H9 (cell line): Measurements from ENCODE around the gene NTRK2. TPM values are rescaled to one million over a fixed set of nuclear protein-coding genes. Genes with fewer than 3 reads are reported as not detected.

Experiments used
- DNase-seq: peaks from one replicate; pipeline ENCODE4 v3.0.0-alpha.2; 2017
- H2AFZ ChIP-seq: one replicate; pipeline ENCODE4 v1.6.1; 2013; ENCODE audit warnings: mild to moderate bottlenecking, low read length, control low read depth, moderate library complexity
- H2AK5ac ChIP-seq: 2 replicates; pipeline ENCODE4 v1.6.1; 2013; ENCODE audit warnings: low read length, control low read depth, mixed read lengths; ENCODE audit not compliant: insufficient read length
- H2BK120ac ChIP-seq: one replicate; pipeline ENCODE4 v1.6.1; 2013; ENCODE audit warnings: low read depth, mild to moderate bottlenecking, low read length, control low read depth, inconsistent platforms; ENCODE audit not compliant: poor library complexity, severe bottlenecking
- H2BK12ac ChIP-seq: 2 replicates; pipeline ENCODE4 v1.6.1; 2013; ENCODE audit warnings: low read length, control low read depth, mixed read lengths, low read depth; ENCODE audit not compliant: insufficient read length
- H2BK15ac ChIP-seq: 2 replicates; pipeline ENCODE4 v1.6.1; 2013; ENCODE audit warnings: low read depth, low read length, control low read depth
- H2BK20ac ChIP-seq: one replicate; pipeline ENCODE4 v1.6.1; 2013; ENCODE audit warnings: low read depth, mild to moderate bottlenecking, low read length, control low read depth, inconsistent platforms; ENCODE audit not compliant: poor library complexity, severe bottlenecking
- H2BK5ac ChIP-seq: 2 replicates; pipeline ENCODE4 v1.6.1; 2013; ENCODE audit warnings: low read length, control low read depth, mixed read lengths; ENCODE audit not compliant: insufficient read length
- H3K14ac ChIP-seq: 2 replicates; pipeline ENCODE4 v1.6.1; 2013; ENCODE audit warnings: low read length, control low read depth; ENCODE audit not compliant: insufficient read depth
- H3K18ac ChIP-seq: 2 replicates; pipeline ENCODE4 v1.6.1; 2013; ENCODE audit warnings: low read depth, mild to moderate bottlenecking, mixed read lengths, low read length, control low read depth; ENCODE audit not compliant: insufficient read length
- H3K23ac ChIP-seq: 2 replicates; pipeline ENCODE4 v1.6.1; 2013; ENCODE audit warnings: low read length, control low read depth, mixed read lengths, low read depth; ENCODE audit not compliant: insufficient read length
- H3K23me2 ChIP-seq: 2 replicates; pipeline ENCODE4 v1.6.1; 2013; ENCODE audit warnings: low read depth, mild to moderate bottlenecking, mixed read lengths, low read length, control low read depth; ENCODE audit not compliant: insufficient read length, poor library complexity, severe bottlenecking
- H3K27ac ChIP-seq: 2 replicates; pipeline ENCODE4 v1.5.1; 2013; ENCODE audit warnings: low read length, control low read depth, mixed read lengths, low read depth; ENCODE audit not compliant: insufficient read length
- H3K27me3 ChIP-seq: 2 replicates; pipeline ENCODE4 v1.6.1; 2013; ENCODE audit warnings: low read length, control low read depth, inconsistent platforms; ENCODE audit not compliant: insufficient read depth
- H3K4ac ChIP-seq: 2 replicates; pipeline ENCODE4 v1.6.1; 2013; ENCODE audit warnings: low read depth, mild to moderate bottlenecking, control low read depth, inconsistent platforms, low read length, moderate library complexity
- H3K4me1 ChIP-seq: 2 replicates; pipeline ENCODE4 v1.6.1; 2013; ENCODE audit warnings: low read length, control low read depth, inconsistent platforms; ENCODE audit not compliant: insufficient read depth
- H3K4me2 ChIP-seq: 2 replicates; pipeline ENCODE4 v1.6.1; 2013; ENCODE audit warnings: low read length, control low read depth, mixed read lengths; ENCODE audit not compliant: insufficient read length, insufficient read depth
- H3K56ac ChIP-seq: 2 replicates; pipeline ENCODE4 v1.6.1; 2013; ENCODE audit warnings: low read depth, mild to moderate bottlenecking, mixed read lengths, low read length, control low read depth; ENCODE audit not compliant: insufficient read length
- H3K79me1 ChIP-seq: 2 replicates; pipeline ENCODE4 v1.6.1; 2013; ENCODE audit warnings: low read depth, mild to moderate bottlenecking, moderate library complexity, low read length, control low read depth, inconsistent platforms; ENCODE audit not compliant: insufficient read depth, poor library complexity, severe bottlenecking
- H3K79me2 ChIP-seq: 2 replicates; pipeline ENCODE4 v1.6.1; 2013; ENCODE audit warnings: low read length, control low read depth, inconsistent platforms; ENCODE audit not compliant: insufficient read depth
- H3K9ac ChIP-seq: 2 replicates; pipeline ENCODE4 v1.6.1; 2013; ENCODE audit warnings: low read length, control low read depth, mixed read lengths; ENCODE audit not compliant: insufficient read length; ENCODE audit errors: extremely low read depth
- H3K9me3 ChIP-seq: one replicate; pipeline ENCODE4 v1.6.1; 2013; ENCODE audit warnings: low read depth, low read length, inconsistent platforms; ENCODE audit not compliant: control insufficient read depth
- H3T11ph ChIP-seq: one replicate; pipeline ENCODE4 v1.6.1; 2013; ENCODE audit warnings: mild to moderate bottlenecking, low read length, control low read depth, inconsistent platforms
- H4K20me1 ChIP-seq: one replicate; pipeline ENCODE4 v1.6.1; 2013; ENCODE audit not compliant: control insufficient read depth, insufficient read length, insufficient read depth
- H4K5ac ChIP-seq: 2 replicates; pipeline ENCODE4 v1.6.1; 2013; ENCODE audit warnings: low read depth, mild to moderate bottlenecking, mixed read lengths, low read length, control low read depth; ENCODE audit not compliant: insufficient read length
- H4K8ac ChIP-seq: replicated peaks from 2 replicates; pipeline ENCODE4 v1.6.1; 2013; ENCODE audit warnings: low read length, control low read depth, mixed read lengths, low read depth; ENCODE audit not compliant: insufficient read length
- H4K91ac ChIP-seq: 2 replicates; pipeline ENCODE4 v1.6.1; 2013; ENCODE audit warnings: low read depth, mild to moderate bottlenecking, moderate library complexity, mixed read lengths, low read length, control low read depth; ENCODE audit not compliant: insufficient read length
- H3K27ac Mint-ChIP-seq, 3 experiments: 2 replicates in 2 of 3; 3 replicates in 1 of 3; pipeline ENCODE4 v1.8.0; 2020 to 2021; ENCODE audit warnings: mixed read lengths in 3 of 3, mild to moderate bottlenecking in 1 of 3, moderate library complexity in 1 of 3
- H3K27me3 Mint-ChIP-seq: 2 replicates; pipeline ENCODE4 v1.8.0; 2021; ENCODE audit warnings: low read depth, mild to moderate bottlenecking, moderate library complexity, mixed read lengths
- H3K36me3 Mint-ChIP-seq, 3 experiments: 2 replicates in 2 of 3; 3 replicates in 1 of 3; pipeline ENCODE4 v1.8.0; 2020 to 2021; ENCODE audit warnings: low read depth in 3 of 3, mixed read lengths in 3 of 3; ENCODE audit not compliant: insufficient read depth in 1 of 3
- H3K4me1 Mint-ChIP-seq, 2 experiments: 2 replicates each; pipeline ENCODE4 v1.8.0; 2020; ENCODE audit warnings: mixed read lengths in 2 of 2
- H3K4me3 Mint-ChIP-seq, 2 experiments: 2 replicates in 1 of 2; 3 replicates in 1 of 2; pipeline ENCODE4 v1.8.0; 2020 to 2021; ENCODE audit warnings: mild to moderate bottlenecking in 2 of 2, mixed read lengths in 2 of 2, moderate library complexity in 1 of 2
- H3K9me3 Mint-ChIP-seq, 2 experiments: 2 replicates in 1 of 2; 3 replicates in 1 of 2; pipeline ENCODE4 v1.8.0; 2020; ENCODE audit warnings: mild to moderate bottlenecking in 2 of 2, mixed read lengths in 2 of 2, moderate library complexity in 1 of 2
- WGBS: extraction: QIAGEN DNeasy Blood & Tissue Kit; methylation state at CpG from one replicate; pipeline ENCODE4 v1.1.7; 2013; ENCODE audit warnings: missing lambda C conversion rate, low lambda C conversion rate, mixed read lengths; ENCODE audit not compliant: insufficient read length; ENCODE audit errors: extremely low coverage; 5-methylcytosine and 5-hydroxymethylcytosine counted together
- total RNA-seq: library from RNA; stranded (reverse); gene quantifications from 2 replicates; pipeline ENCODE4 v1.2.1, GENCODE V29; 2021
- TF ChIP-seq, protein P1 (sequence below): fragments of 200-600 bp; sonication (generic); conservative IDR thresholded peaks from 3 replicates; pipeline ENCODE4 v1.8.0; 2021; ENCODE audit warnings: antibody characterized with exemption, mild to moderate bottlenecking

Gene NTRK2
- total RNA-seq, 1 experiment from 2014 or later = 0.02 TPM

DNA sequence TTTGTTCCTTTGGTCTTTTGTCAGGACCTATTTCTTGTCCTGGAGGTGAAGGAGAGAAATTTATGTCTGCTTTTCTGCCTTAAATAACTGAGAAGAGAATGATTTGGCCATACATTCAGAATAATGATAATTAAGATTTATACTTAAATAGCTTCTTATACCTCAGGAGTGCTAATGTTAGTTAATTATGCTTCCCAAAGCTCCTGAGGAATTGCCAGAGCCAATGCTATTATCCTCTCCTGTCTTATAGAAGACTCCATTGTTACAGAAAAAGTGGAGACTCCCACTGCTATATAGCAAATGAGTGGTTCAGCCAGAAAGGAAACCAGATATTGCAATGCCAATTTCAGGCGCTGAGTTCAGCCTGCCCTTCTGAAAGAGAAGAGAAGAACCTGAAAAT lies 67.0 kb downstream of the NTRK2 start:
- no peak overlapping the region for H3K27ac ChIP-seq
- no peak overlapping the region for H3K56ac ChIP-seq
- DNase-seq = no peak
- H3T11ph ChIP-seq = no peak overlapping the region
- H2BK20ac ChIP-seq = no peak overlapping the region
- H2BK12ac ChIP-seq = no peak overlapping the region
- H3K9ac ChIP-seq = no peak overlapping the region
- Mint-ChIP-seq H3K36me3 (no peaks in the 10 kb centered on the region), H3K4me1 (peaks cover 8 to 9% of the 10 kb centered on the region in 2 experiments; a peak in 3 of 4 replicates), H3K27me3 (no peaks in the 10 kb centered on the region; the same call in 1 of the 2 replicates), H3K27ac (no peak overlapping the region), H3K4me3 (no peak overlapping the region), H3K9me3 (no peaks in the 10 kb centered on the region)
- H3K23me2 ChIP-seq = no peaks in the 10 kb centered on the region
- no peak overlapping the region for H2BK120ac ChIP-seq
- no CpG with 5 or more reads among the region's 1 CpG for WGBS
- H2BK5ac ChIP-seq = no peak overlapping the region
- H3K79me2 ChIP-seq = no peaks in the 10 kb centered on the region
- no peak overlapping the region for H3K23ac ChIP-seq
- H3K79me1 ChIP-seq = no peaks in the 10 kb centered on the region
- H3K18ac ChIP-seq = no peak overlapping the region
- H3K14ac ChIP-seq = no peak overlapping the region
- H3K9me3 ChIP-seq = no peaks in the 10 kb centered on the region
- H4K20me1 ChIP-seq = no peaks in the 10 kb centered on the region
- H3K27me3 ChIP-seq = no peaks in the 10 kb centered on the region
- no peak overlapping the region for H3K4me2 ChIP-seq
- no peak overlapping the region for H4K91ac ChIP-seq
- no peak overlapping the region for H3K4ac ChIP-seq
- H2AFZ ChIP-seq = no peak overlapping the region
- H4K5ac ChIP-seq = no peak overlapping the region
- H2AK5ac ChIP-seq = no peak overlapping the region
- H2BK15ac ChIP-seq = no peak overlapping the region
- no peak overlapping the region for H4K8ac ChIP-seq
- H3K4me1 ChIP-seq = no peaks in the 10 kb centered on the region
- TF ChIP-seq, protein P1, sequence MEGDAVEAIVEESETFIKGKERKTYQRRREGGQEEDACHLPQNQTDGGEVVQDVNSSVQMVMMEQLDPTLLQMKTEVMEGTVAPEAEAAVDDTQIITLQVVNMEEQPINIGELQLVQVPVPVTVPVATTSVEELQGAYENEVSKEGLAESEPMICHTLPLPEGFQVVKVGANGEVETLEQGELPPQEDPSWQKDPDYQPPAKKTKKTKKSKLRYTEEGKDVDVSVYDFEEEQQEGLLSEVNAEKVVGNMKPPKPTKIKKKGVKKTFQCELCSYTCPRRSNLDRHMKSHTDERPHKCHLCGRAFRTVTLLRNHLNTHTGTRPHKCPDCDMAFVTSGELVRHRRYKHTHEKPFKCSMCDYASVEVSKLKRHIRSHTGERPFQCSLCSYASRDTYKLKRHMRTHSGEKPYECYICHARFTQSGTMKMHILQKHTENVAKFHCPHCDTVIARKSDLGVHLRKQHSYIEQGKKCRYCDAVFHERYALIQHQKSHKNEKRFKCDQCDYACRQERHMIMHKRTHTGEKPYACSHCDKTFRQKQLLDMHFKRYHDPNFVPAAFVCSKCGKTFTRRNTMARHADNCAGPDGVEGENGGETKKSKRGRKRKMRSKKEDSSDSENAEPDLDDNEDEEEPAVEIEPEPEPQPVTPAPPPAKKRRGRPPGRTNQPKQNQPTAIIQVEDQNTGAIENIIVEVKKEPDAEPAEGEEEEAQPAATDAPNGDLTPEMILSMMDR = no peak
